Adrenal gland (tissue), 12 donors: Measurements from ENCODE around the gene CREBBP. TPM values are rescaled to one million over a fixed set of nuclear protein-coding genes. Genes with fewer than 3 reads are reported as not detected.
A peak's percentile ranks its signal among the peaks of the same experiment; 100 is the strongest.

Source experiments
- DNase-seq, 7 donors: peaks; one replicate each; pipeline ENCODE4 v3.0.0-alpha.2; 2019 to 2020
- H3K27ac ChIP-seq, 5 donors: fragments of 200-600 bp; sonication (generic) in 4 of 5; 1 replicate in 3 of 5; 2 replicates in 2 of 5; pipeline versions ENCODE4 v1.5.1 to v1.8.0; 2016 to 2020; ENCODE audit warnings: mild to moderate bottlenecking in 1 of 5
- H3K27me3 ChIP-seq: fragments of 200-600 bp; 2 replicates; pipeline ENCODE4 v1.8.0; 2021
- H3K36me3 ChIP-seq, 2 donors: fragments of 200-600 bp; replicated peaks in 1 of 2; 1 replicate in 1 of 2; 2 replicates in 1 of 2; pipeline versions ENCODE4 v1.5.1 to v1.8.0; 2018 to 2022
- H3K4me1 ChIP-seq, 2 donors: fragments of 200-600 bp; replicated peaks in 1 of 2; 1 replicate in 1 of 2; 2 replicates in 1 of 2; pipeline versions ENCODE4 v1.5.1 to v1.8.0; 2018 to 2021
- H3K4me3 ChIP-seq, 4 donors: fragments of 200-600 bp; sonication (generic) in 3 of 4; one replicate each; pipeline ENCODE4 v1.5.1; 2016 to 2018
- H3K9me3 ChIP-seq, 3 donors: fragments of 200-600 bp; sonication (generic) in 1 of 3; replicated peaks in 1 of 3; 1 replicate in 2 of 3; 2 replicates in 1 of 3; pipeline versions ENCODE4 v1.5.1 to v1.8.0; 2016 to 2021
- CTCF ChIP-seq, 6 experiments: fragments of 450-650 bp in 4 of 6; fragments of 200-600 bp in 2 of 6; sonication (generic) in 1 of 6; IDR thresholded peaks; 1 replicate in 5 of 6; 2 replicates in 1 of 6; pipeline versions ENCODE4 v1.5.1 to v1.8.0; 2016 to 2021; ENCODE audit warnings: antibody characterized with exemption in 6 of 6, mild to moderate bottlenecking in 2 of 6, moderate library complexity in 1 of 6
- POLR2A ChIP-seq, 2 donors: fragments of 450-650 bp; IDR thresholded peaks; one replicate each; pipeline ENCODE4 v1.6.1; 2017; ENCODE audit warnings: antibody characterized with exemption in 2 of 2, mild to moderate bottlenecking in 2 of 2, moderate library complexity in 1 of 2
- whole genome bisulfite sequencing, 4 donors: extraction: QIAGEN DNeasy Blood & Tissue Kit in 2 of 4; methylation state at CpG; one replicate each; pipeline versions ENCODE4 v1.1.5 to v1.1.7; 2013 to 2017; 5-methylcytosine and 5-hydroxymethylcytosine counted together
- intact Hi-C, 2 donors: fragments of 100-400 bp; cut with DNase I; formaldehyde crosslinking; loops; one replicate each; pipeline versions ENCODE4 v1.14.1 to v1.15.0; 2022 to 2023
- polyA plus RNA-seq, 3 donors: library from polyadenylated mRNA; stranded (reverse); fragments of 200-250 nt in 2 of 3; fragments of 350-450 nt in 1 of 3; fragmentation: Illumina TruSeq in 1 of 3; extraction: RNeasy Lipid Tissue Mini Kit (QIAGEN cat#74804) in 1 of 3; gene quantifications; one replicate each; pipeline ENCODE4 v1.2.3, GENCODE V29; 2013 to 2014
- total RNA-seq, 9 donors: library from RNA; depleted of rRNA in 4 of 9; stranded (reverse); fragments of >200 nt in 4 of 9; fragments of 120-200 nt in 1 of 9; fragmentation: NEBNext Ultra II Directional in 1 of 9; extraction: Animal tissue kit (Norgen Biotek cat#: 25700) in 1 of 9; gene quantifications; one replicate each; pipeline versions ENCODE4 v1.1.0 to v1.2.4, GENCODE V29; 2013 to 2023
- donor health status: healthy with polysubstance abuse.
- donor health status: Bipolar disorder and iron deficiency.
- donor health status: DM: yes; HTN: yes; CAD: no.
- donor health status: DM: no; HTN: no; CAD: no.
- donor health status: DM: no; HTN: no; CAD: no.
- donor health status: DM: yes; HTN: yes; CAD: no.

Gene CREBBP
- total and polyA plus RNA-seq, 12 donors = 13.7 to 67.7 (median 44.1) TPM

- Histone ChIP-seq H3K9me3 (no peaks in the 10 kb centered on the region), H3K36me3 (peaks cover 0 to 100% of the 10 kb centered on the region in 2 donors), H3K4me1 (no peaks in the 10 kb centered on the region), H3K4me3 (no peak overlapping the region), H3K27me3 (no peaks in the 10 kb centered on the region), H3K27ac (no peak overlapping the region)
- DNase-seq = peak in 1 of 7 donors; percentile 8
- intact Hi-C loops = no loop called here
- TF ChIP-seq POLR2A (IDR thresholded peaks at IDR 0.05) = no peak
- TF ChIP-seq CTCF (IDR thresholded peaks at IDR 0.05) = no peak
- WGBS, 4 donors = 95 to 98% (median 96%) methylated on average over 8 of the region's 8 CpGs
Measured at GRCh38 chr16:3738541-3738940, 142.0 kb downstream of the CREBBP start.

- Histone ChIP-seq H3K27ac (no peak overlapping the region), H3K36me3 (peaks cover 0 to 97% of the 10 kb centered on the region in 2 donors), H3K9me3 (no peaks in the 10 kb centered on the region), H3K4me1 (no peaks in the 10 kb centered on the region), H3K4me3 (no peak overlapping the region), H3K27me3 (no peaks in the 10 kb centered on the region)
- peak in 1 of 7 donors; percentile 9 for DNase-seq
- WGBS, 4 donors = 91 to 97% (median 96%) methylated on average over 5 of the region's 5 CpGs
- TF ChIP-seq CTCF (IDR thresholded peaks at IDR 0.05) = no peak
- TF ChIP-seq POLR2A (IDR thresholded peaks at IDR 0.05) = no peak
- intact Hi-C loops = no loop called here
Measured at GRCh38 chr16:3738128-3738527, 142.4 kb downstream of the CREBBP start.

GRCh38 chr16:3737181-3737580, 143.3 kb downstream of the CREBBP start:
- no peaks in the 10 kb centered on the region for H3K27me3 ChIP-seq
- no peak overlapping the region for H3K4me3 ChIP-seq
- H3K4me1 ChIP-seq = no peaks in the 10 kb centered on the region
- H3K27ac ChIP-seq = no peak overlapping the region
- WGBS, 4 donors = 85 to 92% (median 91%) methylated on average over 8 of the region's 8 CpGs
- TF ChIP-seq POLR2A (IDR thresholded peaks at IDR 0.05) = no peak
- TF ChIP-seq CTCF (IDR thresholded peaks at IDR 0.05) = no peak
- intact Hi-C loops = no loop called here
- peaks cover 0 to 95% of the 10 kb centered on the region in 2 donors for H3K36me3 ChIP-seq
- H3K9me3 ChIP-seq = no peaks in the 10 kb centered on the region
- peak in 1 of 7 donors; percentile 8 for DNase-seq

- Histone ChIP-seq H3K4me1 (no peaks in the 10 kb centered on the region), H3K36me3 (peaks cover 0 to 95% of the 10 kb centered on the region in 2 donors)
- WGBS, 4 donors = 88 to 98% (median 93%) methylated on average over 6 of the region's 6 CpGs
Measured at GRCh38 chr16:3736116-3736515, 144.4 kb downstream of the CREBBP start.

More at GRCh38 chr16:3736116-3736515, 144.4 kb downstream of the CREBBP start:
- Histone ChIP-seq H3K4me3 (no peak overlapping the region), H3K27me3 (no peaks in the 10 kb centered on the region), H3K27ac (no peak overlapping the region), H3K9me3 (no peaks in the 10 kb centered on the region)
- DNase-seq = peak in 1 of 7 donors; percentile 8
- intact Hi-C loops = no loop called here
- TF ChIP-seq POLR2A (IDR thresholded peaks at IDR 0.05) (no peak), CTCF (IDR thresholded peaks at IDR 0.05) (no peak)
